KMS-11 (cell line): ENCODE measurements around the gene DNAAF1.

Source experiments
- H2AFZ ChIP-seq: fragments of 200-600 bp; sonication (generic); 2 replicates; pipeline ENCODE4 v1.6.1; 2016; ENCODE audit warnings: antibody characterized with exemption, mixed run types, low read depth
- H3K27ac ChIP-seq: fragments of 200-600 bp; sonication (generic); 2 replicates; pipeline ENCODE4 v1.6.1; 2016; ENCODE audit warnings: mild to moderate bottlenecking, mixed run types
- H3K27me3 ChIP-seq: fragments of 200-600 bp; sonication (generic); 2 replicates; pipeline ENCODE4 v1.6.1; 2017; ENCODE audit warnings: mild to moderate bottlenecking, low read depth, mixed run types, moderate library complexity; ENCODE audit not compliant: insufficient read depth
- H3K36me3 ChIP-seq: fragments of 200-600 bp; sonication (generic); 2 replicates; pipeline ENCODE4 v1.6.1; 2017; ENCODE audit warnings: mild to moderate bottlenecking, mixed run types; ENCODE audit not compliant: insufficient read depth
- H3K4me1 ChIP-seq: fragments of 200-600 bp; sonication (generic); 2 replicates; pipeline ENCODE4 v1.6.1; 2016; ENCODE audit warnings: mild to moderate bottlenecking, low read depth, mixed run types; ENCODE audit not compliant: poor library complexity, severe bottlenecking
- H3K4me2 ChIP-seq: fragments of 200-600 bp; sonication (generic); 2 replicates; pipeline ENCODE4 v1.7.0; 2016; ENCODE audit warnings: mild to moderate bottlenecking, mixed run types
- H3K4me3 ChIP-seq: fragments of 200-600 bp; sonication (generic); IDR thresholded peaks from 2 replicates; pipeline ENCODE4 v1.6.1; 2017; ENCODE audit warnings: low read depth, low read length, mixed read lengths; ENCODE audit not compliant: insufficient read depth
- H3K79me2 ChIP-seq: fragments of 200-600 bp; sonication (generic); 2 replicates; pipeline ENCODE4 v1.6.1; 2016; ENCODE audit warnings: low read depth, mixed run types; ENCODE audit not compliant: insufficient read depth
- H3K9ac ChIP-seq: fragments of 200-600 bp; sonication (generic); 2 replicates; pipeline ENCODE4 v1.6.1; 2016; ENCODE audit warnings: mild to moderate bottlenecking, mixed run types
- H4K20me1 ChIP-seq: fragments of 200-600 bp; sonication (generic); 2 replicates; pipeline ENCODE4 v1.6.1; 2016; ENCODE audit warnings: mild to moderate bottlenecking, mixed run types; ENCODE audit not compliant: insufficient read depth
- CTCF ChIP-seq: fragments of 200-600 bp; sonication (generic); conservative IDR thresholded peaks from 2 replicates; pipeline ENCODE4 v1.6.1; 2017; ENCODE audit warnings: low read depth, mild to moderate bottlenecking, antibody characterized with exemption, low read length, moderate library complexity, mixed read lengths

The DNAAF1 gene

DNA sequence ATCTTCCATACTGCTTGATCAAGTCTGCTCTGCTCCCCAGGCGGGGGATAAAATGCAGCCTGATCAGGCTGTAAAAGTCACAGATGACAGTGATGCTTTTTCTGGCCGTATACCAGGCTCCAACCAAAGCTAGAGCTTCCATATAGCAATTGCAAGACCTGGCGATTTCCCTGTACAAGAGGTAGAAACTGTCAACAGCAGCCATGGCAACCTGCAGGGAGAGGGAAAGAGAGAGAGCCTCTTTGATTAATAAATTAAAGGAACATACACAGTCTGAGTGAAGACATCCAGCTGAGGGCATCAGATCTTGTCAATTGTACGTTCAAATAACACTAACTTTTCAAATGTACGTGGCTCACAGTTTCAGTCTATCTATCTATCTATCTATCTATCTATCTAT, 14.0 kb upstream of the DNAAF1 start:
- Histone ChIP-seq H4K20me1 (no peaks in the 10 kb centered on the region), H3K4me1 (peaks cover 61% of the 10 kb centered on the region), H2AFZ (no peak overlapping the region), H3K27ac (no peak overlapping the region), H3K27me3 (no peaks in the 10 kb centered on the region), H3K79me2 (peaks cover 4% of the 10 kb centered on the region), H3K4me2 (no peak overlapping the region), H3K4me3 (no peak overlapping the region), H3K36me3 (no peaks in the 10 kb centered on the region), H3K9ac (no peak overlapping the region)
- TF ChIP-seq CTCF, result no peak

GRCh38 chr16:84132527-84133285, 12.4 kb upstream of the DNAAF1 start:
- no peak for TF ChIP-seq CTCF
- H3K4me2 ChIP-seq, result peak overlapping the region; percentile 75
- peaks cover 14% of the 10 kb centered on the region for H3K79me2 ChIP-seq

DNA sequence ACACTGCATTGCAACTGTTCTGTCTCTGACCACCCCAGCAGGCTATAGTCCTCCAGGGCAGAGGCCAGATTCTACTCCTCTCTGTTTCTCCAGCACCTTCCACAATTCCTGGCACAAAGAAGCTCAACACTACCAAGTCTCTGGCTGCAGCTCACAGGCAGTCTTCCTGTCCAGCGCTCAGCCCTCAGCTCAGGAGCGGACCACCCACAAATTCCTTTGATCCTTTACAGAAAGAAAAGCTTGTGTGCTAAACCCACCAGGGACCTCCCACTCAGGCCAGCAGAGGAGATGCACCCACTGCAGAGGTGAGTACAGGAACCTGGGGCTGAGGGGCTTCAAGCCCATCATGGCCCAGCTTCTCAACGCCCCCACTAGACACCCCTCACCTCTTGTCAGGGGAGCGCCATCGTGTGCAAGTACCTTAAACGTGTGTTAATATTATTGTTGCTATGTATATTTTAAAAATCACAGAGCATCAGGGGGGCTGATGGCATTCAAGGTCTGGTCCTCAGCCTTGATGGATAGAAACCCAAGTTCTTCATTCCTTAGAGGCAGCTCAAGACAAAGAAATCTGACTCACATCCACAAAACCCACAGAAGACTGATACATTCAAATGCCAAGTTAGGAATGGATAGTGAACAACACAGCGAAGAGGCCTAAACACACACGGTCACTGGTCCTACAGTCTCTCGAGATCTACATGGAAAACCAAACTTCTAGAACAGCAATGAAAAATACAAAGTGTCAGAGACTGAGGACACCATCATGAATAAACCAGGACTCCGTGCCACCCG, 8.6 kb upstream of the DNAAF1 start:
- H4K20me1 ChIP-seq, result no peaks in the 10 kb centered on the region
- no peak for TF ChIP-seq CTCF
- H3K4me2 ChIP-seq, result no peak overlapping the region; the same call in 1 of the 2 replicates

More at GRCh38 chr16:84132527-84133285, 12.4 kb upstream of the DNAAF1 start:
- H3K4me3 ChIP-seq, result no peak overlapping the region
- no peak overlapping the region for H2AFZ ChIP-seq
- no peaks in the 10 kb centered on the region for H3K36me3 ChIP-seq
- H3K27ac ChIP-seq, result no peak overlapping the region
- no peak overlapping the region for H3K9ac ChIP-seq
- no peaks in the 10 kb centered on the region for H4K20me1 ChIP-seq
- no peaks in the 10 kb centered on the region for H3K27me3 ChIP-seq
- H3K4me1 ChIP-seq, result peaks cover 76% of the 10 kb centered on the region

DNA sequence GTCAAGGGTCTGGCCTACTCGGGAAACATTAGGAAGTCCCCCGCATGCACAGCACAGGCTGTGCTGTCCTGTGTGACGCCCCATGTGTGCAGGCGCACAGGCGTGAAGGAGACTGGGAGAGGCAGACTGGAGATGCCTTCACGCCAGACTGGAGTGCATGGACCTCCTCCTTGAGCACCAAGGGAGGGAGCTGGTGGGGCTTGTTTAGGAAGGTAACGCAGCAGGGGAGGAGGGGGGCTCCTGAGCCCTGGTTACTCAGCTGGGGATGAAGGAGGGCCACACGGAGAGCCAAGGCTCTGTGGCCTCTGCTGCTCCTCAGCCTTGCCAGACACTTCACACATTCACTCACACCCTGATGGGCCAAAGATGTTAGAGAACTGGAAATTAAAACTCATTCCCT, 7.8 kb upstream of the DNAAF1 start:
- Histone ChIP-seq H3K79me2 (peaks cover 14% of the 10 kb centered on the region), H3K27ac (no peak overlapping the region; the same call in 1 of the 2 replicates)

More for the DNA sequence above, 8.6 kb upstream of the DNAAF1 start:
- Histone ChIP-seq H3K9ac (no peak overlapping the region), H3K36me3 (no peaks in the 10 kb centered on the region), H3K27ac (no peak overlapping the region), H3K4me1 (peaks cover 78% of the 10 kb centered on the region), H2AFZ (no peak overlapping the region), H3K27me3 (no peaks in the 10 kb centered on the region), H3K79me2 (peaks cover 14% of the 10 kb centered on the region), H3K4me3 (no peak overlapping the region)

More for the DNA sequence above, 7.8 kb upstream of the DNAAF1 start:
- no peak for TF ChIP-seq CTCF
- H4K20me1 ChIP-seq, result no peaks in the 10 kb centered on the region
- peaks cover 79% of the 10 kb centered on the region for H3K4me1 ChIP-seq
- peak overlapping the region; percentile 91; the same call in 1 of the 2 replicates for H3K4me2 ChIP-seq
- no peaks in the 10 kb centered on the region for H3K36me3 ChIP-seq
- H3K9ac ChIP-seq, result no peak overlapping the region
- no peak overlapping the region for H3K4me3 ChIP-seq
- H2AFZ ChIP-seq, result no peak overlapping the region
- no peaks in the 10 kb centered on the region for H3K27me3 ChIP-seq
